RPMI8226 (cell line): ENCODE results near the gene ROMO1.
"Not testable (repeated sequence)": the region's sequence is repeated elsewhere in the genome, so short reads cannot be mapped to it uniquely, and the experiment has no call there.

Source experiments
- DNase-seq: peaks from one replicate; pipeline ENCODE4 v3.0.0-alpha.2; 2015

Gene ROMO1

DNA sequence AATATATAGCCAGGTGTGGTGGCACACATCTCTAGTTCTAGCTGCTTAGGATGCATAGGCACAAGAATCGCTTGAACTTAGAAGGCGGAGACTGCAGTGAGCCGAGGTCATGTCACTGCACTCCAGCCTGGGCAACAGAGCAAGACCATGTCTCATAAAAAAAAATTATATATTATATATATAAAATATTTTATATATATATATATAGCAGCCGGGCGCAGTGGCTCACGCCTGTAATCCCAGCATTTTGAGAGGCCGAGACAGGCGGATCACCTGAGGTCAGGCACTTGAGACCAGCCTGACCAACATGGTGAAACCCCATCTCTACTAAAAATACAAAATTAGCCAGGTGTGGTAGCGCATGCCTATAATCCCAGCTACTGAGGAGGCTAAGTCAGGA is 13.8 kb upstream of the ROMO1 start:
- DNase-seq, result not testable (repeated sequence)

DNA sequence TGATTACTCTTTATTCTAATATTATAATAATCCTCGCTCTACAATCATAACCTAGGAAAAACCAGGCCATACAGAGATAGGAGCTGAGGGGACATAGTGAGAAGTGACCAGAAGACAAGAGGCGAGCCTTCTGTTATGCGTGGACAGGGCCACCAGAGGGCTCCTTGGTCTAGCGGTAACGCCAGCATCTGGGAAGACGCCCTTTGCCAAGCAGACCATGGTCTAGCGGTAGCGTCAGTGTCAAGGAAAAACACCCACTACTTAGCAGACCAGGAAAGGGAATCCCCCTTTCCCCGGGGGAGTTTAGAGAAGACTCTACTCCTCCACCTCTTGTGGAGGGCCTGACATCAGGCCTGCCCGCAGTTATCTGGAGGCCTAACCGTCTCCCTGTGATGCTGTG is 12.3 kb upstream of the ROMO1 start:
- not testable (repeated sequence) for DNase-seq

GRCh38 chr20:35690265-35690664 is 8.9 kb upstream of the ROMO1 start:
- no peak for DNase-seq

- DNase-seq, result no peak
These were observed 3.9 kb upstream of the ROMO1 start for GRCh38 chr20:35695245-35695749.

- no peak for DNase-seq
These were observed 3.2 kb upstream of the ROMO1 start for GRCh38 chr20:35695978-35696377.

GRCh38 chr20:35697696-35698297 is 1.4 kb upstream of the ROMO1 start:
- no peak for DNase-seq

GRCh38 chr20:35698298-35699126 is 693 bp upstream of the ROMO1 start:
- DNase-seq, result peak; percentile 14

DNA sequence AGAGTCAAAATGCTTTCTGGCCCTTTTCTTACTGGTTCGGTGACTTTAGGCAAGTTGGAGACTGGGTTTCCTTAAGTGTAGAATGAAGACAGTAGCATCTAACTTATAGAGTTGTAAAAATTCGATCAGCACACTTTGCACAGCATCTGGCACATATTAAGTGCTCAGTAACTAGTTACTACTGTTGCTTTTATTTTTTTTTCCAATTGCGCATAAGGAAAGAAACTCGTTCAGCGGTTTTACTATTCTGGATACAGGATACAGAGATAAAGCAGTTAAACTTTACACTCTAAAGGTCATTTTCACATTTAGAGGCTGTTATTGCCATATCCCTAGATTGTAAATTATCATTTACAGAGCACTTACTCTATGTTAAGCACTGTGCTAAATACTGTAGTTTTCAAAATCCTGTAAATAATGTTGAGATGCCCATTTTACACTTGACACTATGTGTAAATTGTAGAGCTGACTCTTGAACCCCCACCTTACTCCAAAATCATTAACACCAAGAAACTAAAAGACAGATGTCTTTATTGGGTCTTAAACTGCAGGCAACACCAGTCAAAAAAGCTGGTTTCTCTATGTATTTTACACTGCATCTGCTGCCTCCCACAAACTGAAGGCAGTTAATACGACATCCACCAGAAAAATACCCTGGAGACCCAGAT is 886 bp downstream of the ROMO1 start:
- DNase-seq, result no peak

GRCh38 chr20:35700625-35701148 is 1.5 kb downstream of the ROMO1 start:
- no peak for DNase-seq

GRCh38 chr20:35702051-35702823 is 3.0 kb downstream of the ROMO1 start:
- no peak for DNase-seq

- DNase-seq, result no peak
These were observed 3.9 kb downstream of the ROMO1 start for GRCh38 chr20:35702824-35703695.

- no peak for DNase-seq
These were observed 5.5 kb downstream of the ROMO1 start for GRCh38 chr20:35704514-35705261.

DNA sequence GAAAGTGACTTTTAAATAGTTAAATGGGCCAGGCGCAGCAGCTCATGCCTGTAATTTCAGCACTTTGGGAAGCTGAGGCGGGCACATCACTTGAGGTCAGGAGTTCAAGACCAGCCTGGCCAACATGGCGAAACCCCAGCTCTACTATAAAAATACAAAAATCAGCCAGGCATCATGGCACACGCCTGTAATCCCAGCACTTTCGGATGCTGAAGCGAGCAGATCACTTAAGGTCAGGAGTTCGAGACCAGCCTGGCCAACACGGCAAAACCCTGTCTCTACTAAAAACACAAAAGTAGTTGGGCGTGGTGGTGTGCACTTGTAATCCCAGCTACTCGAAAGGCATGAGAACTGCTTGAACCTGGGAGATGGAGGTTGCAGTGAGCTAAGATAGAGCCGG is 6.7 kb downstream of the ROMO1 start:
- not testable (repeated sequence) for DNase-seq

- DNase-seq, result not testable (repeated sequence)
These were observed 7.7 kb downstream of the ROMO1 start for GRCh38 chr20:35706591-35707529.

- DNase-seq, result no peak
These were observed 9.3 kb downstream of the ROMO1 start for GRCh38 chr20:35708502-35708901.

DNA sequence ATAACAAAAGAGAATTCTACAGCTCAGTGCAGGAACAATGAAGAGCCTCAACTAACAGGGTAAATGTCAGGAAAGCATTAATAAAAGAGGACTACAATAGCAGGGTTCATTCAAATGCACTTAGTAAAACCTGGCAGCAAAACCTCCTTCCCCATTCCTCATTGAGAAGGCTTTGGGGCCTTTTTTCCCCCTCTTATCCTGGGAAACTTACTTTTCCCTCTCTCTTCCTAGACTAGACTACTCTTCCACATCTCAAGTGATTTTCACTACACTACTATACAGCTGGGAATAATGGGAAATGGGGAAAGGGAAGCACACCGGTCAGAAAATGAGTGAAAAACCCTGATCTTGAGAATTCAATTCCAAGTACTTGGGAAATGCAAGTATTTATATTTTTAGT is 10.1 kb downstream of the ROMO1 start:
- no peak for DNase-seq

DNA sequence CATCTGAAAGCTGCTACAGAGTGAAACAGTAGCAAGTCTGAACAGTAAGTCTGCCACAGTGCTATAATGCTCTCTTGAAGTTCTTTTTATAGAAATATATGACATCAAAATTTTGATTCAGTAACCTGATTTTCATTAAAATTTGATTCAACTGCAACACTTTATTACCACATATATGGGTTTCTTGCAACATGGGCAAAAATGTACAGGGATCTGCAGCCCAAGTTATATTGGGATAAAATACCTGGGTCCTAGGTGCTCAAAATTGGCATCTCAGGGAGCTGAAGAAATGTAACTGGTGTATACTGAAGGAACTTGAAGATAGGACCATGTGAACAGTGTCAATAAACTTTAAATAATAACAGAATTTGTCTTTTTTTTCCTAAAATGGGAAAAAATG is 10.8 kb downstream of the ROMO1 start:
- no peak for DNase-seq

DNA sequence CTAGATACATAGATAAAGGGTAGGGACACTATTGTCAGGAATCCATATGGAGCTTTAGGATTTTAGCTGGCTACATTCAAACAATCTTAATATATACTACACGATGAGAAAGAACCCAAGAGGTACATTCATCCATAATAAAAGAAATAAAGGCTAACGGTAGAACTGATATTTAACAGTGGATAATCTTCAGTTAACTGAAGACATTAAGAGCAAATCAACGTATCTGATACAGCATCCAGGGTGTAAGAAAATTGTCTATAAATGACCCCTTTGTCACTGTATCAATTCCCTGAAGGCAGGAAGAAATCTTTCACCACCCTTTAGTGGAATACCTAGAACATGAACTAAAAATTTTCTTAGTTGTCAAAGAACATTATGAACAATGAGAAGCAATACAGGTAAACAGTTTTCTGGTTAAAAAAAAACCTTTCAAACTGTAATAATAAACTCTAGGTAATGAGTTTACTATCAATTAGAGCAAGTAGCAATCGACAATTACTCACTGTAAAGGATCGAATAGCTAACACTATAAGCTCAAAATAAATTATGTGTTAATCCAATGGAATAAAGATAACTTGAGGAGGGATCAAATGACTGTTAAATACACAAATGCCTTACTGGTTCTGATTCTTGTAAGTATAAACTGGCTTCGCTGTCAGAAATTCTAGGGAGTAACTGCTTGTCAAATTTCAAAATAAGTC is 11.8 kb downstream of the ROMO1 start:
- DNase-seq, result no peak

DNA sequence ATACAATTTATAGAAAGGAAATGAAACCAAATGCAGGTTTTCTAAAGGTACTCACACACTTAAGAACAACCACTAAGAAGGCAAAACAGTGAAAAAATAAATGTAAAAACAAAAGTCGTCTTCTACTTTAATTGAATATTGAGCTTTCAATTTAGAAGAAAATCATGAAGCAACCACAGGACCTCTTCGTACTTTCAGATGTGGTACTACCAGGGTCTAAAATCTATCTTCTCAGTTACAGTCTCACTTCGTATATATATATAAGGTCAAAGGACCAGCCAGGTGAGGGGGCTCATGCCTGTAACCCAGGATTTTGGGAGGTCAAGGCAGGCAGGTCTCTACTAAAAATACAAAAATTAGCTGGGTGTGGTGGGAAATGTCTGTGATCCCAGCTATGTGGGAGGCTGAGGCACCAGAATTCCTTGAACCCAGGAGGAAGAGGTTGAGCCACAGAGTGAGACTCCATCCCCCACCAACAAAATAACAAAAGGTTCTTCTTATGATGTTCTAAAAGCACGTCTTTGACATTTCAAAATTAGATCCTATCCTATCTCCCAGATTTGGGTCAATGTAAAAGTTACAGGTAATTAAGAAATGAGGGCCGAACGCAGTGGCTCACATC is 12.5 kb downstream of the ROMO1 start:
- DNase-seq, result no peak
